ENCODE measurements around the gene LILRA6. TPM values are rescaled to one million over a fixed set of nuclear protein-coding genes. Genes with fewer than 3 reads are reported as not detected.
A peak's percentile ranks its signal among the peaks of the same experiment; 100 is the strongest.

The LILRA6 gene
- total RNA-seq, 2 experiments from 2014 or later, result not detected

DNA sequence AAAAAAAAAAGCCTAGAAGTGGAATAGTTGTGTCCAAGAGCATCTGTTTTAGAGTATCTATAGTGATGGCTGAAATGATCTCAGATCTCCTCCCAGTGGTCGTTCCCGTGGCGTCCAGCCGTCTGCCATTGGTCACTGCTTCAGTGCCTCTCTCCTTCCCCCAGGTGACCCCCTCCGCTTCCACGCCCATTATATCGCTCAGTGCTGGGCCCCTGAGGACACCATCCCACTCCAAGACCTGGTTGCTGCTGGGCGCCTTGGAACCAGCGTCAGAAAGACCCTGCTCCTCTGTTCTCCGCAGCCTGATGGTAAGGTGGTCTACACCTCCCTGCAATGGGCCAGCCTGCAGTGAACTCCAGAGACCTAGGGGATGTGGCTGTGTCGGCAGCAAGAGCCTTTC lies 49.6 kb downstream of the LILRA6 start:
- Mint-ChIP-seq H3K27ac (no peak overlapping the region), H3K36me3 (ENCODE audit: low read depth) (peaks cover 16% of the 10 kb centered on the region), H3K4me3 (peak overlapping the region; percentile 75), H3K27me3 (no peaks in the 10 kb centered on the region), H3K9me3 (no peaks in the 10 kb centered on the region), H3K4me1 (ENCODE audit: low read depth) (peaks cover 16% of the 10 kb centered on the region)
- CTCF ChIA-PET, result no interaction called here
- intact Hi-C loops (cut with micrococcal nuclease), result no loop called here
- TF ChIP-seq, protein P1, sequence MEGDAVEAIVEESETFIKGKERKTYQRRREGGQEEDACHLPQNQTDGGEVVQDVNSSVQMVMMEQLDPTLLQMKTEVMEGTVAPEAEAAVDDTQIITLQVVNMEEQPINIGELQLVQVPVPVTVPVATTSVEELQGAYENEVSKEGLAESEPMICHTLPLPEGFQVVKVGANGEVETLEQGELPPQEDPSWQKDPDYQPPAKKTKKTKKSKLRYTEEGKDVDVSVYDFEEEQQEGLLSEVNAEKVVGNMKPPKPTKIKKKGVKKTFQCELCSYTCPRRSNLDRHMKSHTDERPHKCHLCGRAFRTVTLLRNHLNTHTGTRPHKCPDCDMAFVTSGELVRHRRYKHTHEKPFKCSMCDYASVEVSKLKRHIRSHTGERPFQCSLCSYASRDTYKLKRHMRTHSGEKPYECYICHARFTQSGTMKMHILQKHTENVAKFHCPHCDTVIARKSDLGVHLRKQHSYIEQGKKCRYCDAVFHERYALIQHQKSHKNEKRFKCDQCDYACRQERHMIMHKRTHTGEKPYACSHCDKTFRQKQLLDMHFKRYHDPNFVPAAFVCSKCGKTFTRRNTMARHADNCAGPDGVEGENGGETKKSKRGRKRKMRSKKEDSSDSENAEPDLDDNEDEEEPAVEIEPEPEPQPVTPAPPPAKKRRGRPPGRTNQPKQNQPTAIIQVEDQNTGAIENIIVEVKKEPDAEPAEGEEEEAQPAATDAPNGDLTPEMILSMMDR (IDR thresholded peaks at IDR 0.05), result no peak
- ATAC-seq (no peak), DNase-seq (no peak)
- POLR2A ChIA-PET, result interaction anchor here (0.7 to 18.7 kb wide), 2 partner anchors 13 to 262 kb away, joined by 5 to 419 read pairs; partner anchors contain the start of gene RPS9

DNA sequence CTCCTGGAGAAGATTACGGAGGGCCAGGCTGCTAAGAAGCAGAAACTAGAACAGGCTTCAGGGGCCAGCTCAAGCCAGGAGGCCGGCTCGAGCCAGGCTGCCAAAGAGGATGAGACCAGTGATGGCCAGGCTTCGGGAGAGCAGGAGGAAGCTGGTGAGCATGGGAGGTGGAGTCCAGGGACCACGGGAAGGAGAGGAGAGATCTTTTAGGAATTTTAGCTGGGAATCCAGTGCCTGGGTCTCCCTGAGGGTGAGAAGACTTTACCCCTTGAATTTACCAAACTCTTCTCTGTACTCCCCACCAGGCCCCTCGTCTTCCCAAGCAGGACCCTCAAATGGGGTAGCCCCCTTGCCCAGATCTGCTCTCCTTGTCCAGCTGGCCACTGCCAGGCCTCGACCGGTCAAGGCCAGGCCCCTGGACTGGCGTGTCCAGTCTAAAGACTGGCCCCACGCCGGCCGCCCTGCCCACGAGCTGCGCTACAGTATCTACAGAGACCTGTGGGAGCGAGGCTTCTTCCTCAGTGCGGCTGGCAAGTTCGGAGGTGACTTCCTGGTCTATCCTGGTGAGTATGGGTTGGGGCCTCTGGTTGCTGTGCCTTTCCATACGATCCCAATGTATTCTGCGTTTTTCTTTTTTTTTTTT lies 50.7 kb downstream of the LILRA6 start:
- peak overlapping the region; percentile 75 for H3K4me3 Mint-ChIP-seq
- no peaks in the 10 kb centered on the region for H3K27me3 Mint-ChIP-seq
- H3K4me1 Mint-ChIP-seq (ENCODE audit: low read depth), result peaks cover 26% of the 10 kb centered on the region
- ChIA-PET POLR2A (interaction anchor here (0.7 to 18.7 kb wide), 4 partner anchors 14 to 263 kb away, joined by 4 to 419 read pairs (median 5); partner anchors contain the start of genes CNOT3, LENG1 and RPS9), CTCF (interaction anchor here (1.3 to 1.7 kb wide), 2 partner anchors 18 to 74 kb away, joined by 3 to 4 read pairs; no protein-coding TSS in a partner anchor)
- intact Hi-C loops (cut with micrococcal nuclease), result no loop called here
- TF ChIP-seq, protein P1 (IDR thresholded peaks at IDR 0.05), result no peak
- H3K36me3 Mint-ChIP-seq (ENCODE audit: low read depth), result peaks cover 21% of the 10 kb centered on the region
- peak overlapping the region; percentile 87 for H3K27ac Mint-ChIP-seq
- H3K9me3 Mint-ChIP-seq, result no peaks in the 10 kb centered on the region
- ATAC-seq (no peak), DNase-seq (no peak)

DNA sequence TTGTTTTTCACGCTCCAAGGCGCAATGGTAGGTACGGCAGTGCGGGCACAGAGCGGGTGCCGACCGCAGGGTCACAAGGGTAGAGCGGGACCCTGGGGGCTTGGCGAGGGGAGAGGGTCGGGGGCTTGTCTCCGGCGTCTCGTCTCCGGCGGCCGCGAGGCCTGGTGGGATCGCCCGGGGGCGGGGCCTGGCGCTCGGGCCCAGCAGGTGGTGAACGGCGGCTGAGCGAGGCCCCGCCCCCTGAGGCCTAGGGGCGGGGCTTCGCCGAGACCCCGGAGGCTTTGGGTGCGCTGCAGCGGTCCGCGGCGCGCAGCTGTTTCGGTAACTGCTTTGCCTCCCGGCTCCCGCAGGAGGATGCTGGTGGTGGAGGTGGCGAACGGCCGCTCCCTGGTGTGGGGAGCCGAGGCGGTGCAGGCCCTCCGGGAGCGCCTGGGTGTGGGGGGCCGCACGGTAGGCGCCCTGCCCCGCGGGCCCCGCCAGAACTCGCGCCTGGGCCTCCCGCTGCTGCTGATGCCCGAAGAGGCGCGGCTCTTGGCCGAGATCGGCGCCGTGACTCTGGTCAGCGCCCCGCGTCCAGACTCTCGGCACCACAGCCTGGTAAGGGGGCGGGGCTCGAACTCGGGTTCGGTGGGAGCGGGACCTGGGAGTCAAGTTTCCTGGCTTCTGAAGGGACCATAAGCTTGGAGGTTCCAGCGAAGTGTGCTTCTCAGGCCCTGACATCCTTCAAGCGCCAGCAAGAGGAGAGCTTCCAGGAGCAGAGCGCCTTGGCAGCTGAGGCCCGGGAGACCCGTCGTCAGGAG lies 51.4 kb downstream of the LILRA6 start, which contains the start of gene TSEN34:
Gene TSEN34, plus strand, starts transcription at position 298 of the 800 bp plus-strand sequence. Its CDS starts 57 bp downstream, at position 355.
- ChIA-PET CTCF (interaction anchor here (1.0 to 1.7 kb wide), 3 partner anchors 8 to 75 kb away, joined by 3 to 4 read pairs (median 3); no protein-coding TSS in a partner anchor), POLR2A (interaction anchor here (1.3 to 18.7 kb wide), 3 partner anchors 15 to 53 kb away, joined by 4 to 419 read pairs (median 5); partner anchors contain the start of genes CNOT3, LENG1 and RPS9)
- no peaks in the 10 kb centered on the region for H3K27me3 Mint-ChIP-seq
- H3K36me3 Mint-ChIP-seq (ENCODE audit: low read depth), result peaks cover 27% of the 10 kb centered on the region
- peak within 1 kb of the TSS; percentile 95 for H3K27ac Mint-ChIP-seq
- peaks cover 28% of the 10 kb centered on the region for H3K4me1 Mint-ChIP-seq (ENCODE audit: low read depth)
- peak within 1 kb of the TSS; percentile 75 for H3K4me3 Mint-ChIP-seq
- TF ChIP-seq, protein P1 (IDR thresholded peaks at IDR 0.05), result no peak
- DNase-seq (peak; percentile 91), ATAC-seq (peak; percentile 26)
- intact Hi-C loops (cut with micrococcal nuclease), result no loop called here
- H3K9me3 Mint-ChIP-seq, result no peaks in the 10 kb centered on the region

DNA sequence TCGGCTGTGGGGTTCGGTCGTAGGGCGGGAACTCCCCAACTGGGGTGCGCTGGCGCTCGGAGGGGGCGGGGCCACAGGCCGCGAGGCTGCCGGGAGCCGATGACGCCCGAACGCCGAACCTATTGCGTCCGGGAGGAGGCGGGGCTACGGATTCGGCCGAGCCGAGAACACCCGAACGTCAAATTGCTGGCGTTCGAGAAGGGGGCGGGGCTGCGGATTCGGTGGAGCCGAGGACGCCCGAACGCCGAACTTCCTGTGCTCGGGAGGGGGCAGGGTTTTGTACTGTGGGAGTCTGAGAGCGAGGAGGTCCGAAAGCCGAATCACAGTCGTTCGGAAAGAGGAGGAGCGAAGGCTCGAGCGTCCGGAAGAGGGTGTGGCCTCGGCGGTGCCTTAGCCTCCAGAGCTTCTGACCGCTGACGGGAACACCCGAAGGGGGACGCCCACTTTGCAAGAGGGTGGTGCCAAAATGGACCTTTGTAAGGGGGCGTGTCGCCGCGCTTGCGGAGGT lies 52.0 kb downstream of the LILRA6 start:
- intact Hi-C loops (cut with micrococcal nuclease), result loop anchor here (1.0 kb wide), 1 partner anchor 10 kb away; the partner anchor contains the start of gene RPS9
- Mint-ChIP-seq H3K4me3 (peak overlapping the region; percentile 75), H3K9me3 (no peaks in the 10 kb centered on the region), H3K27me3 (no peaks in the 10 kb centered on the region), H3K4me1 (ENCODE audit: low read depth) (peaks cover 28% of the 10 kb centered on the region), H3K27ac (peak overlapping the region; percentile 95), H3K36me3 (ENCODE audit: low read depth) (peaks cover 29% of the 10 kb centered on the region)
- TF ChIP-seq, protein P1 (IDR thresholded peaks at IDR 0.05), result no peak
- ATAC-seq (peak; percentile 67), DNase-seq (peak; percentile 100)
- ChIA-PET POLR2A (interaction anchor here (1.9 to 18.7 kb wide), 2 partner anchors 15 to 52 kb away, joined by 5 to 419 read pairs; partner anchors contain the start of genes CNOT3 and RPS9), CTCF (interaction anchor here (1.0 to 1.7 kb wide), 2 partner anchors 9 to 17 kb away, joined by 3 to 4 read pairs; no protein-coding TSS in a partner anchor)

Data from activated CD8-positive, alpha-beta T cell treated with anti-CD3 and anti-CD28 coated beads for 36 hours (primary cell).